GM23248 (cell line): ENCODE results near the gene LPIN1.

ENCODE experiments used
- EZH2 ChIP-seq: fragments of 200-600 bp; sonication (generic); IDR thresholded peaks from 2 replicates; pipeline ENCODE4 v1.6.1; 2018; ENCODE audit warnings: antibody characterized with exemption, mild to moderate bottlenecking; ENCODE audit not compliant: insufficient read depth, poor library complexity, severe bottlenecking
- EZH2phosphoT487 ChIP-seq: fragments of 200-600 bp; sonication (generic); IDR thresholded peaks from 2 replicates; pipeline ENCODE4 v1.6.1; 2018; ENCODE audit warnings: antibody characterized with exemption, moderate library complexity, mild to moderate bottlenecking, low read depth; ENCODE audit not compliant: insufficient read depth

DNA sequence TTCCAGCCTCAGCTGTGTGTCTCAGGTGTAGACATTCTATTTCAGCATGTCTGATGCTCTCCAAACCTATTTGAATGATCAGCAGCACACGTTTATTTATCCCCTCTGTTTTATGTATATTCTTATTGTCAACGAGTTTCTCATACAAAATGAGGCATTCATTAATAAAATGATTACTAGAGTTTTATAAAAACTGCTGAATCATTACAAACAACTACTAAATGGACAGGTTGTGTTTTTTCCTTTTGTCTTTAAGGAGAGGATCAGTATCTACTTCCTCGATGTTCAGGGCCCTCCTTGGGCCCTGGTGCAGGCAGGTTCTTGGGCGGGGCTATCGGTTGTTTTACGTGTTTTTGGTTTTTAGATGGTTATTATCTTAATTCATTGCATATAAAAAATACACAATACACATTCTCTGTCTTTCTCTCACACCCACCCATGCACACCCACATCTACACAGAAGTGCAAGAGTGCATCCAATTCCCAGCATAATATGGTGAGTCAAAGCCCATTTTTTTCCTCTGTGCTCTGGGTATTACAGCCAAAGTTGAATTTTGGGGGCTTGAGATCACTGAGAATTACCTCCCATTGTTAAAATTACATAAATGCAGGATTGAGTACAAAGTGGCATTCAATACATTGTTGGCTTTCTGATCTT, 24.2 kb downstream of the LPIN1 start:
- TF ChIP-seq EZH2phosphoT487 (no peak), EZH2 (no peak)
